GM19455 (cell line): ENCODE results near the gene EEF1AKMT3.
"Not testable (repeated sequence)": the region's sequence is repeated elsewhere in the genome, so short reads cannot be mapped to it uniquely, and the experiment has no call there.

Experiments used
- ATAC-seq: cut with Tn5 transposase; IDR thresholded peaks from one replicate; pipeline ENCODE4 v1.9.1; 2021; ENCODE audit not compliant: unreplicated experiment

EEF1AKMT3 gene

DNA sequence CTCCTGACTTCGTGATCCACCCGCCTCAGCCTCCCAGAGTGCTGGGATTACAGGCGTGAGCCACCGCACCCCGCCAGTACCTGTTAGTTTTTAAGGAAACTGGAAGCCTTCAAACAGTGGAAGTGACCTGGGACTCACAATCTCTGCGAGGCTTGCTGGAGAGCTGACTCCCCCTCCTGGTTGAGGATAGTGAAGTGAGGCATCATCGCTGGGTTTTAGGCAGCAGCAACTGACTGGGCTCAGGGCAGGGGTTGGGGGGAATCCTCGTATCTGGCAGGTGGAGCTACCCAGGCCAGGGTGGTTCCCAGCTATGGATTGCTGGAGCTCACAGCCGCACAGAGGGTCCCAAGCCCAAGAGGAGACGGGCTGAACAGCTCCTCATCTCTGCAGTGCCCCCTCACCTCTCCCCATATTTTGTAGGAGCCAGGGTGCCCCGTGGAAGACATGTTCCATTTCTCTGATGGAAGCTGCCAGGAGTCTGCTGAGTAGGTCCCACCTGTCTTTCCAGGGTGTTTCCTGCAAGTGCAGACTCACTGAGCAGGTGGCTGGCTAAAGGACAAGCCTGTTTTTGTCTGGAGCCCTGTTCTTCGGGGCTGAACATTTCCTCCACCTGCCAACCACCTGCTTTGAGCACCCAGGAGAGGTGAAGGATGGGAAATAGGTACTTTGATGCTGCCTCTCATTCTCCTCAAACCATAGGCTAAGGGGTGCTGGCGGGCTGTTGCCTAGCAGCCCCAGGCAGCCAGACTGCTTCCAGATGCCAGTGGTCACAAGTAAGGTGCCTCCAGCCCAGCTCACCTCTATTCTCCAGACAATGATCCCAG, 43.0 kb downstream of the EEF1AKMT3 start:
- no peak for ATAC-seq

GRCh38 chr12:57816001-57816854, 43.8 kb downstream of the EEF1AKMT3 start:
- no peak for ATAC-seq

DNA sequence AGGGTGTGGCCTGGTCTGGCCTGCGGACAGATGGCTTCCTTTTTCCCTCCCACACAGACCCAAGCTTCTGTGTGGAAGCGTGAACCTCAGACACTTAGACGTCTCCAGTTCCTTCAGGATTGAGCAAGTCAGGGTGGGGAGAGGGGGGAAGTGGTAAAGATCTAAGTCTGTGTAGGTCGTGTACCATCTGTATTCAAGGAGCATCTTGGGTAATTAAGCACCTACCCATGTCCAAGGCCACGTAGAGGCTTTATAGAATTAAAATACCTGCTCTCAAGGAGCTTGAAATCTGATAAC, 44.4 kb downstream of the EEF1AKMT3 start:
- no peak for ATAC-seq

DNA sequence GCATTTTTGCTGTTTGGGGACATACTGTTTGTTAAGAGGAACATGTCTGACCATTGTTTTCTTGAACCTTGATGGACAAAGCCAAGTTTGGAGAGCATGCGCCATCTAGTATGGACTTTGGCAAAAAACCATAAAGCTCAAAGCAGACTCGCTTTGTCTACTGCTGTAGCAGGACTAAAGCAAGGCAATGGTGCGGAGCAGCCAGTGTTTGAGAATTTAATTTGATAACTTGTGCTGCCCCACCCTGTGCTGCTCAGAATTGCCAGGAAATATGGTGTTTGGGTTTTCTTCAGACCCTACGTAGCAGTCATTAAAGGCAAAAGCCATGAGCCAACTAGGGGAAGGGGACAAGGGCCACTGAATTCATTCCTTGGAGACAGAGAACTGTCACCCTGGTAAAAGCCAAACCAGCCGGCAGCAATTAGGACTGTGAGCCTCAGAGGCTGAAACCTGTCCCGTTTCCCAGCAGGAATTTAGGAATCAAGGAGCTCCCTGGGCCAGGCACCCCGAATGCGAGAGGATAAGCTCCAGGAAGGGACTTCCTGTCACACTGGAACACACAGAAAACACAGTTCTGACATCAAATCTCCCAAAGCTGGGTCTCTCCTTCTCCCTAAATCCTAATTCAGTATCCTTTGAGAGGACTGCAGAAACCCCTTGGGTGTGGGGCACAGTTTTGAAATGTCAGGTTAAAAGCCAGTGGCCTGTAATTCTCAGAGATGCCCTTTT, 45.0 kb downstream of the EEF1AKMT3 start:
- no peak for ATAC-seq

- not testable (repeated sequence) for ATAC-seq
Observed at GRCh38 chr12:57817990-57818331, 45.5 kb downstream of the EEF1AKMT3 start.

- not testable (repeated sequence) for ATAC-seq
Observed at GRCh38 chr12:57820119-57820518, 47.7 kb downstream of the EEF1AKMT3 start.

DNA sequence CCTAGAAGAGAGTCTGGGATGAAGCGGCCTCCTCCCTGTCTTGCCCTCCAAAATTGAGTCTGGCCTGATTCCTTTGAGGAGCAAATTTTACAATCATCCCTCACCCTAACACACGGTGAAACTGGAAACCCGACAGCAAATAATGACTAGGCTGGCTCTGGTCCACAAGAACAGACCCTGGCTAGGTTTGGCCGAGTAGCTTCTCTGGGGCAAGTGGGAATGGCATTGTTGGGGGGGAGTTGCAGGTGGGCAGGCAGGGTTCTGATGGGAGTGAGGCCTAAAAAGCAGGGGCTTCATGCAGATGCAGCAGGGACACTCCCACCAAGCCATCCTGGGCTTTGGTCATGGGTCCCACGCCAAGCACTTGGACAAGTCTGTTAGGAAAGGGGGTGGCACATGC, 48.6 kb downstream of the EEF1AKMT3 start:
- not testable (repeated sequence) for ATAC-seq

- ATAC-seq = no peak
Observed at GRCh38 chr12:57821474-57822214, 49.2 kb downstream of the EEF1AKMT3 start.

- no peak for ATAC-seq
Observed at GRCh38 chr12:57822392-57823130, 50.1 kb downstream of the EEF1AKMT3 start.

GRCh38 chr12:57823131-57823907, 50.9 kb downstream of the EEF1AKMT3 start:
- no peak for ATAC-seq

- ATAC-seq = no peak
Observed at GRCh38 chr12:57823908-57824640, 51.7 kb downstream of the EEF1AKMT3 start.

- no peak for ATAC-seq
Observed at GRCh38 chr12:57825451-57825850, 53.0 kb downstream of the EEF1AKMT3 start.

- ATAC-seq = no peak
Observed at GRCh38 chr12:57826400-57826799, 54.0 kb downstream of the EEF1AKMT3 start.

DNA sequence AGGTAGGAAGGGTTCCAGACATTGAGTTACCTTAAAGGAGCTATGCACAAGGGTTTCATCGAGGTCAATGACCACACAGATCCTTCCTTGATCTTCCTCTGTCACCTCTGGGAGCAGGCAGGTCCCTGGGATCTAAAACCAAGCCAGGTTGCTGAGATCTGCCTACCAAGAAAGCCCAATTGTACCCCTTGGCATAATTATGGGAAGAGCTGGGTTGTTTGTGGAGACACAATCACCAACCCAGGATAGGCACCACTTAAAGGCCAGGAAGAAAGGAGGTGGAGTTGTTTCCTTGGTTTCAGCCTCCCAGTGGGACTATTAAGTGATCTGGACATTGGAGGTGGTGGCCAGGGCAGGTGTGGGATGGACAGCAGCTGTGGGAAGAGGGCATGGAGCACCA, 54.6 kb downstream of the EEF1AKMT3 start:
- ATAC-seq = no peak

GRCh38 chr12:57829025-57829777, 56.8 kb downstream of the EEF1AKMT3 start:
- ATAC-seq = no peak

DNA sequence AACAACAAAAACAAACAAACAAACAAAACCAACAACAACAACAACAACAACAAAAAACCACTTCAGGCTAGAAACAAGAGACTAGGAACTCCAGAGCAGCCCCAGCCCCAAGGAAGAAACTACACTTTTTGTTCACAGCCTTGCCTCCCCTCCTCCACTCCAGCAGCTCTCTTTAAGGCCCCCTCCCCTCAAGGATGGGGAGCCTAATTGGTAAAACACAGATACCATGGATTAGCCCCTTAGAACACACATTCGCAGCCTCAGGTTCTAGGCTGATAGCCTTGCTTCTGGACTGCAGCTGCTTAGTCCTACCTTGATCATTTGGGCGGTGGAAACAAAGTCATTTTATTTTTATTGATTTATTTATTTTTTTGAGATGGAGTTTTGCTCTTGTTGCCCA, 58.0 kb downstream of the EEF1AKMT3 start:
- ATAC-seq = no peak
